HEK293 (cell line): ENCODE measurements around the gene MELK.

Experiments used
- CTCF ChIA-PET: fragments of 350-600 bp; formaldehyde crosslinking; extraction: SDS; loops from one replicate; lab custom pipeline; 2021; ENCODE audit warnings: antibody characterized with exemption; lab: Yijun Ruan, JAX
- POLR2A ChIA-PET: fragments of 300-600 bp; formaldehyde crosslinking; extraction: SDS; loops from one replicate; lab custom pipeline; 2020; ENCODE audit warnings: antibody characterized with exemption, inconsistent platforms; lab: Yijun Ruan, JAX
- H3K27ac ChIP-seq: fragments of 200-500 bp; sonication (Bioruptor generic); 2 replicates; pipeline ENCODE4 v1.5.1; 2014; ENCODE audit warnings: low read depth, low read length, control low read depth, inconsistent platforms; ENCODE audit errors: extremely low read depth
- H3K36me3 ChIP-seq, 2 experiments: fragments of 200-500 bp in 1 of 2; sonication (Bioruptor generic) in 1 of 2; 1 replicate in 1 of 2; 2 replicates in 1 of 2; pipeline ENCODE4 v1.5.1; 2014 to 2017; ENCODE audit warnings: inconsistent platforms in 2 of 2, low read length in 2 of 2; ENCODE audit not compliant: control insufficient read depth in 2 of 2, insufficient read depth in 1 of 2
- H3K4me1 ChIP-seq: fragments of 200-500 bp; sonication (Bioruptor generic); 2 replicates; pipeline ENCODE4 v1.5.1; 2014; ENCODE audit warnings: mild to moderate bottlenecking, low read length, inconsistent platforms; ENCODE audit not compliant: control insufficient read depth, insufficient read depth
- H3K4me3 ChIP-seq: 2 replicates; pipeline ENCODE4 v1.5.1; 2011; ENCODE audit warnings: low read depth, mild to moderate bottlenecking, control low read depth, low read length, moderate library complexity
- H3K9me3 ChIP-seq: fragments of 200-500 bp; sonication (Bioruptor generic); 2 replicates; pipeline ENCODE4 v1.5.1; 2014; ENCODE audit warnings: low read depth, low read length, inconsistent platforms; ENCODE audit not compliant: control insufficient read depth, insufficient read depth
- HOXC10 ChIP-seq: sonication (generic); formaldehyde crosslinking; IDR thresholded peaks from 2 replicates; pipeline ENCODE4 v1.8.1; 2023; ENCODE audit warnings: mild to moderate bottlenecking, missing genetic modification reagents
- HOXD13 ChIP-seq: sonication (generic); formaldehyde crosslinking; IDR thresholded peaks from 2 replicates; pipeline ENCODE4 v1.8.0; 2022; ENCODE audit warnings: missing genetic modification reagents, borderline replicate concordance
- OVOL3 ChIP-seq: fragments of 450-650 bp; formaldehyde crosslinking; IDR thresholded peaks from 2 replicates; pipeline ENCODE4 v1.5.1; 2016; ENCODE audit warnings: missing biosample characterization, missing genetic modification characterization
- REPIN1 ChIP-seq: fragments of 450-650 bp; formaldehyde crosslinking; IDR thresholded peaks from 2 replicates; pipeline ENCODE4 v1.5.1; 2017; ENCODE audit warnings: missing biosample characterization, missing genetic modification characterization, low read depth
- ZNF112 ChIP-seq: fragments of 450-650 bp; formaldehyde crosslinking; IDR thresholded peaks from 2 replicates; pipeline ENCODE4 v1.5.0; 2017; ENCODE audit warnings: missing biosample characterization, missing genetic modification characterization
- ZNF121 ChIP-seq: fragments of 450-650 bp; formaldehyde crosslinking; IDR thresholded peaks from 2 replicates; pipeline ENCODE4 v1.5.1; 2016; ENCODE audit warnings: missing biosample characterization, missing genetic modification characterization
- ZNF24 ChIP-seq: fragments of 450-650 bp; formaldehyde crosslinking; IDR thresholded peaks from 2 replicates; pipeline ENCODE4 v1.5.1; 2016; ENCODE audit warnings: missing biosample characterization, missing genetic modification characterization
- ZNF266 ChIP-seq: fragments of 450-650 bp; formaldehyde crosslinking; IDR thresholded peaks from 2 replicates; pipeline ENCODE4 v1.5.1; 2016; ENCODE audit warnings: missing biosample characterization, missing genetic modification characterization, low read depth
- ZNF324 ChIP-seq: fragments of 450-650 bp; formaldehyde crosslinking; IDR thresholded peaks from 2 replicates; pipeline ENCODE4 v1.5.1; 2016; ENCODE audit warnings: missing biosample characterization, missing genetic modification characterization
- ZNF404 ChIP-seq: fragments of 450-650 bp; formaldehyde crosslinking; IDR thresholded peaks from 2 replicates; pipeline ENCODE4 v1.5.1; 2017; ENCODE audit warnings: missing biosample characterization, missing genetic modification characterization
- ZNF416 ChIP-seq: fragments of 450-650 bp; formaldehyde crosslinking; IDR thresholded peaks from 2 replicates; pipeline ENCODE4 v1.5.1; 2016; ENCODE audit warnings: missing biosample characterization, missing genetic modification characterization
- ZNF549 ChIP-seq: fragments of 450-650 bp; IDR thresholded peaks from 2 replicates; pipeline ENCODE4 v1.5.1; 2018; ENCODE audit warnings: missing biosample characterization, missing genetic modification characterization, mild to moderate bottlenecking, inconsistent platforms, moderate library complexity
- ZNF623 ChIP-seq: fragments of 450-650 bp; formaldehyde crosslinking; IDR thresholded peaks from 2 replicates; pipeline ENCODE4 v1.5.1; 2016; ENCODE audit warnings: missing biosample characterization, missing genetic modification characterization
- ZNF624 ChIP-seq: fragments of 450-650 bp; formaldehyde crosslinking; IDR thresholded peaks from 2 replicates; pipeline ENCODE4 v1.5.1; 2017; ENCODE audit warnings: missing biosample characterization, missing genetic modification characterization
- ZNF670 ChIP-seq: fragments of 450-650 bp; formaldehyde crosslinking; IDR thresholded peaks from 2 replicates; pipeline ENCODE4 v1.5.1; 2016; ENCODE audit warnings: missing biosample characterization, missing genetic modification characterization, low read depth
- ZNF776 ChIP-seq: fragments of 450-650 bp; formaldehyde crosslinking; IDR thresholded peaks from 2 replicates; pipeline ENCODE4 v1.5.0; 2017; ENCODE audit warnings: missing biosample characterization, missing genetic modification characterization, borderline replicate concordance
- ZSCAN16 ChIP-seq: fragments of 450-650 bp; formaldehyde crosslinking; IDR thresholded peaks from 2 replicates; pipeline ENCODE4 v1.5.1; 2016; ENCODE audit warnings: missing biosample characterization, missing genetic modification characterization
- TF ChIP-seq, protein P1 (sequence below): fragments of 450-650 bp; formaldehyde crosslinking; IDR thresholded peaks from 2 replicates; pipeline ENCODE4 v1.5.1; 2016; ENCODE audit warnings: missing biosample characterization, missing genetic modification characterization
- TF ChIP-seq, protein P2 (sequence below): fragments of 450-650 bp; formaldehyde crosslinking; IDR thresholded peaks from 2 replicates; pipeline ENCODE4 v1.5.1; 2017; ENCODE audit warnings: missing biosample characterization, missing genetic modification characterization
- TF ChIP-seq, protein P3 (sequence below): fragments of 450-650 bp; formaldehyde crosslinking; IDR thresholded peaks from 2 replicates; pipeline ENCODE4 v1.5.1; 2016; ENCODE audit warnings: missing biosample characterization, missing genetic modification characterization
- TF ChIP-seq, protein P4 (sequence below): fragments of 450-650 bp; formaldehyde crosslinking; IDR thresholded peaks from 2 replicates; pipeline ENCODE4 v1.5.1; 2017; ENCODE audit warnings: missing biosample characterization, missing genetic modification characterization

The MELK gene

GRCh38 chr9:36625006-36625615, 52.4 kb downstream of the MELK start:
- H3K4me1 ChIP-seq: no peaks in the 10 kb centered on the region
- no peak overlapping the region for H3K27ac ChIP-seq
- H3K4me3 ChIP-seq: no peak overlapping the region
- TF ChIP-seq ZNF623 (tag by site-specific recombination): no peak
- TF ChIP-seq ZNF24 (tag by site-specific recombination): no peak
- TF ChIP-seq ZNF266 (tag by site-specific recombination): no peak
- no peak for TF ChIP-seq ZNF416 (tag by site-specific recombination)
- TF ChIP-seq ZNF670 (tag by site-specific recombination): no peak
- TF ChIP-seq, protein P1, sequence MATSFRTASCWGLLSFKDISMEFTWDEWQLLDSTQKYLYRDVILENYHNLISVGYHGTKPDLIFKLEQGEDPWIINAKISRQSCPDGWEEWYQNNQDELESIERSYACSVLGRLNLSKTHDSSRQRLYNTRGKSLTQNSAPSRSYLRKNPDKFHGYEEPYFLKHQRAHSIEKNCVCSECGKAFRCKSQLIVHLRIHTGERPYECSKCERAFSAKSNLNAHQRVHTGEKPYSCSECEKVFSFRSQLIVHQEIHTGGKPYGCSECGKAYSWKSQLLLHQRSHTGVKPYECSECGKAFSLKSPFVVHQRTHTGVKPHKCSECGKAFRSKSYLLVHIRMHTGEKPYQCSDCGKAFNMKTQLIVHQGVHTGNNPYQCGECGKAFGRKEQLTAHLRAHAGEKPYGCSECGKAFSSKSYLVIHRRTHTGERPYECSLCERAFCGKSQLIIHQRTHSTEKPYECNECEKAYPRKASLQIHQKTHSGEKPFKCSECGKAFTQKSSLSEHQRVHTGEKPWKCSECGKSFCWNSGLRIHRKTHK (tag by site-specific recombination): no peak
- no peak for TF ChIP-seq ZSCAN16
- no peak for TF ChIP-seq REPIN1 (tag by site-specific recombination)
- no peak for TF ChIP-seq ZNF324
- TF ChIP-seq HOXC10 (CRISPR knock-in tag): no peak
- TF ChIP-seq ZNF549 (tag by site-specific recombination): no peak
- no peak for TF ChIP-seq ZNF121 (tag by site-specific recombination)
- TF ChIP-seq, all 188 proteins: peak for 0
- no peaks in the 10 kb centered on the region for H3K9me3 ChIP-seq
- H3K36me3 ChIP-seq: peaks cover 14 to 58% of the 10 kb centered on the region in 2 experiments
- CTCF ChIA-PET: interaction anchor here (0.6 to 3.0 kb wide), 5 partner anchors 8 to 171 kb away, joined by 3 to 11 read pairs (median 4); no protein-coding TSS in a partner anchor
- POLR2A ChIA-PET: no interaction called here

- ChIA-PET POLR2A (interaction anchor here (0.5 to 1.1 kb wide), 2 partner anchors 96 to 134 kb away, joined by 3 read pairs; no protein-coding TSS in a partner anchor), CTCF (interaction anchor here (0.6 to 2.2 kb wide), 17 partner anchors 9 to 256 kb away, joined by 3 to 17 read pairs (median 4); no protein-coding TSS in a partner anchor)
- H3K4me3 ChIP-seq: no peak overlapping the region
- TF ChIP-seq, protein P2, sequence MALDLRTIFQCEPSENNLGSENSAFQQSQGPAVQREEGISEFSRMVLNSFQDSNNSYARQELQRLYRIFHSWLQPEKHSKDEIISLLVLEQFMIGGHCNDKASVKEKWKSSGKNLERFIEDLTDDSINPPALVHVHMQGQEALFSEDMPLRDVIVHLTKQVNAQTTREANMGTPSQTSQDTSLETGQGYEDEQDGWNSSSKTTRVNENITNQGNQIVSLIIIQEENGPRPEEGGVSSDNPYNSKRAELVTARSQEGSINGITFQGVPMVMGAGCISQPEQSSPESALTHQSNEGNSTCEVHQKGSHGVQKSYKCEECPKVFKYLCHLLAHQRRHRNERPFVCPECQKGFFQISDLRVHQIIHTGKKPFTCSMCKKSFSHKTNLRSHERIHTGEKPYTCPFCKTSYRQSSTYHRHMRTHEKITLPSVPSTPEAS (tag by site-specific recombination): no peak
- TF ChIP-seq HOXD13 (CRISPR knock-in tag) (no peak), ZNF112 (tag by site-specific recombination) (no peak), ZNF24 (tag by site-specific recombination) (no peak), OVOL3 (no peak), ZNF776 (no peak), ZNF404 (tag by site-specific recombination) (no peak)
- peaks cover 41 to 72% of the 10 kb centered on the region in 2 experiments for H3K36me3 ChIP-seq
- no peak overlapping the region for H3K27ac ChIP-seq
- no peaks in the 10 kb centered on the region for H3K4me1 ChIP-seq
- H3K9me3 ChIP-seq: no peaks in the 10 kb centered on the region
Measured at GRCh38 chr9:36632892-36633291, 60.2 kb downstream of the MELK start.

DNA sequence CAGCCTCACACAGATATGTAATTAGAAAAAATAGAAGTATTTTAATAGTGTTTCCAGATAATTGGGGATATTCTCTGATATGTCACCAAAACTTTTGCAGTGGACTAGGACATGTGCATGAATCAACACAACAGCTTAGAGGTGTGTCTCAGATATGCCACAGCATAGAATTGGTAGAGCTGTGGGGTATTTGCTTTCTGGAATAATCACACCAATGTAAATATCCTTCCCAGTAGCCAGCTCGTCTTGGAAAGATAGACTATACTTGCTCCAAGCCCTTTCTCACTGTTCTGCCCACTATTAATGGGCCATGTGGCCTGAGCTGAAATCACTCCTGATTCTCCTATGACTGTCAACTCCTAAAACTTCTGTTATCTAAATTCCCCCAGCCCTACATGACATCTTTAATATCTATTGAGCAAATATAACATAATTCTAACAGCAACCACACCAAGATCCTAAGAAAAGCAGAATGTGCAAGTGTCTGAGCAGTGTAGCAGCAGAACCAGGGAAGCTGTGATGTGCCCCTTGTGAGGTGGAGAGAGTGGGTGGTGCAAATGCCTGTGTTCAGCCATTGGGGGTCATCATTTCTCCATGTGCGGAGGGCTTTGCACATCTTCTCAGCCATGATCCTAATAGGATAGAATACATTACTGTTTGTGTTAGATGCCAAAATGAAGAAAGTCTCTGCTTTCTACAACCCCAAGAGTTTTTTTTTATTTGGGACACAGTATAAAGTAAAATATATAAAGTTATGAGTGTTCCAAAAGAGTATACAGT, 65.0 kb downstream of the MELK start:
- CTCF ChIA-PET: interaction anchor here (0.6 to 0.9 kb wide), 4 partner anchors 22 to 115 kb away, joined by 3 to 9 read pairs (median 4); no protein-coding TSS in a partner anchor
- POLR2A ChIA-PET: no interaction called here
- H3K36me3 ChIP-seq: peaks cover 42 to 80% of the 10 kb centered on the region in 2 experiments
- H3K4me3 ChIP-seq: no peak overlapping the region
- H3K27ac ChIP-seq: no peak overlapping the region
- no peaks in the 10 kb centered on the region for H3K4me1 ChIP-seq
- no peaks in the 10 kb centered on the region for H3K9me3 ChIP-seq
- TF ChIP-seq, protein P3, sequence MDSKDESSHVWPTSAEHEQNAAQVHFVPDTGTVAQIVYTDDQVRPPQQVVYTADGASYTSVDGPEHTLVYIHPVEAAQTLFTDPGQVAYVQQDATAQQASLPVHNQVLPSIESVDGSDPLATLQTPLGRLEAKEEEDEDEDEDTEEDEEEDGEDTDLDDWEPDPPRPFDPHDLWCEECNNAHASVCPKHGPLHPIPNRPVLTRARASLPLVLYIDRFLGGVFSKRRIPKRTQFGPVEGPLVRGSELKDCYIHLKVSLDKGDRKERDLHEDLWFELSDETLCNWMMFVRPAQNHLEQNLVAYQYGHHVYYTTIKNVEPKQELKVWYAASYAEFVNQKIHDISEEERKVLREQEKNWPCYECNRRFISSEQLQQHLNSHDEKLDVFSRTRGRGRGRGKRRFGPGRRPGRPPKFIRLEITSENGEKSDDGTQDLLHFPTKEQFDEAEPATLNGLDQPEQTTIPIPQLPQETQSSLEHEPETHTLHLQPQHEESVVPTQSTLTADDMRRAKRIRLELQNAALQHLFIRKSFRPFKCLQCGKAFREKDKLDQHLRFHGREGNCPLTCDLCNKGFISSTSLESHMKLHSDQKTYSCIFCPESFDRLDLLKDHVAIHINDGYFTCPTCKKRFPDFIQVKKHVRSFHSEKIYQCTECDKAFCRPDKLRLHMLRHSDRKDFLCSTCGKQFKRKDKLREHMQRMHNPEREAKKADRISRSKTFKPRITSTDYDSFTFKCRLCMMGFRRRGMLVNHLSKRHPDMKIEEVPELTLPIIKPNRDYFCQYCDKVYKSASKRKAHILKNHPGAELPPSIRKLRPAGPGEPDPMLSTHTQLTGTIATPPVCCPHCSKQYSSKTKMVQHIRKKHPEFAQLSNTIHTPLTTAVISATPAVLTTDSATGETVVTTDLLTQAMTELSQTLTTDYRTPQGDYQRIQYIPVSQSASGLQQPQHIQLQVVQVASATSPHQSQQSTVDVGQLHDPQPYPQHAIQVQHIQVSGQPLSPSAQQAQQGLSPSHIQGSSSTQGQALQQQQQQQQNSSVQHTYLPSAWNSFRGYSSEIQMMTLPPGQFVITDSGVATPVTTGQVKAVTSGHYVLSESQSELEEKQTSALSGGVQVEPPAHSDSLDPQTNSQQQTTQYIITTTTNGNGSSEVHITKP (tag by site-specific recombination): no peak
- TF ChIP-seq ZNF624 (tag by site-specific recombination): no peak
- TF ChIP-seq, protein P4, sequence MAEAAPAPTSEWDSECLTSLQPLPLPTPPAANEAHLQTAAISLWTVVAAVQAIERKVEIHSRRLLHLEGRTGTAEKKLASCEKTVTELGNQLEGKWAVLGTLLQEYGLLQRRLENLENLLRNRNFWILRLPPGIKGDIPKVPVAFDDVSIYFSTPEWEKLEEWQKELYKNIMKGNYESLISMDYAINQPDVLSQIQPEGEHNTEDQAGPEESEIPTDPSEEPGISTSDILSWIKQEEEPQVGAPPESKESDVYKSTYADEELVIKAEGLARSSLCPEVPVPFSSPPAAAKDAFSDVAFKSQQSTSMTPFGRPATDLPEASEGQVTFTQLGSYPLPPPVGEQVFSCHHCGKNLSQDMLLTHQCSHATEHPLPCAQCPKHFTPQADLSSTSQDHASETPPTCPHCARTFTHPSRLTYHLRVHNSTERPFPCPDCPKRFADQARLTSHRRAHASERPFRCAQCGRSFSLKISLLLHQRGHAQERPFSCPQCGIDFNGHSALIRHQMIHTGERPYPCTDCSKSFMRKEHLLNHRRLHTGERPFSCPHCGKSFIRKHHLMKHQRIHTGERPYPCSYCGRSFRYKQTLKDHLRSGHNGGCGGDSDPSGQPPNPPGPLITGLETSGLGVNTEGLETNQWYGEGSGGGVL (tag by site-specific recombination): no peak
